22Rv1 (cell line): ENCODE results near the gene DISC1.
"Not testable (repeated sequence)": the region's sequence is repeated elsewhere in the genome, so short reads cannot be mapped to it uniquely, and the experiment has no call there.

Experiments
- H3K27ac ChIP-seq: fragments of 450-650 bp; 2 replicates; pipeline ENCODE4 v1.5.1; 2017
- ZFX ChIP-seq: fragments of 450-650 bp; IDR thresholded peaks from 2 replicates; pipeline ENCODE4 v1.6.1; 2017; ENCODE audit warnings: antibody characterized with exemption, borderline replicate concordance
- TF ChIP-seq, protein P1 (sequence below): fragments of 450-650 bp; IDR thresholded peaks from 2 replicates; pipeline ENCODE4 v1.5.1; 2017; ENCODE audit warnings: mild to moderate bottlenecking

DISC1 gene

DNA sequence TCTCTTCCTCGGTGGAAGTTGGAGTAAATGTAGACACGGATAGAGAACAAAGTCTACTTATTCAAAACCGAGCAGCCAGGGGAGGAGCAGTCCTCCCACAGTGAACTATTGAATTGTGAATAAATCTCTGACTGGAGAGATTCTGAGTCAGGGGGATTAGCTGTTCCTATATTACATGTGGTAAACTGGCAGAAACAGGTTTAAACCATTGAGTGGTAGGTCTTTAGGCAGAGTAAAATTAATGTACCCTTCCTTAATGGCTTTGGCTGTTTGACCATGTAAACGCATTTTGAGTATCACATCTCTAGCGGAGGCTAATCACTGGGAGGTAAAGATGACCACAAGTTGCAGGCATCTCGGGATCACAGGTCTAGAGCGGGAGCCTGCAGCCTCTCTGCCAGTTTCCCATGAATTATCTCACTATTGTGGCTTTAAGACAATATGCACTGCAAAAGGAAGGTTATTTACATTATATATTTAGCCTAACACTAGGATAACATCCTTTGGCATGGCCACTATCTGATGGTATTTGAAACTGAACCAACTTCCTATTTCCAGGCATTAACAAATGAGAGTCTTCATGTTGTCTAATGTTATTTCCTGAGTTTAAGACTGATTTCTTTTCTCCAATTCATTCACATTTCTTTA lies 7.9 kb upstream of the DISC1 start:
- H3K27ac ChIP-seq, result no peak overlapping the region
- TF ChIP-seq, protein P1, sequence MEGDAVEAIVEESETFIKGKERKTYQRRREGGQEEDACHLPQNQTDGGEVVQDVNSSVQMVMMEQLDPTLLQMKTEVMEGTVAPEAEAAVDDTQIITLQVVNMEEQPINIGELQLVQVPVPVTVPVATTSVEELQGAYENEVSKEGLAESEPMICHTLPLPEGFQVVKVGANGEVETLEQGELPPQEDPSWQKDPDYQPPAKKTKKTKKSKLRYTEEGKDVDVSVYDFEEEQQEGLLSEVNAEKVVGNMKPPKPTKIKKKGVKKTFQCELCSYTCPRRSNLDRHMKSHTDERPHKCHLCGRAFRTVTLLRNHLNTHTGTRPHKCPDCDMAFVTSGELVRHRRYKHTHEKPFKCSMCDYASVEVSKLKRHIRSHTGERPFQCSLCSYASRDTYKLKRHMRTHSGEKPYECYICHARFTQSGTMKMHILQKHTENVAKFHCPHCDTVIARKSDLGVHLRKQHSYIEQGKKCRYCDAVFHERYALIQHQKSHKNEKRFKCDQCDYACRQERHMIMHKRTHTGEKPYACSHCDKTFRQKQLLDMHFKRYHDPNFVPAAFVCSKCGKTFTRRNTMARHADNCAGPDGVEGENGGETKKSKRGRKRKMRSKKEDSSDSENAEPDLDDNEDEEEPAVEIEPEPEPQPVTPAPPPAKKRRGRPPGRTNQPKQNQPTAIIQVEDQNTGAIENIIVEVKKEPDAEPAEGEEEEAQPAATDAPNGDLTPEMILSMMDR, result no peak
- no peak for TF ChIP-seq ZFX

DNA sequence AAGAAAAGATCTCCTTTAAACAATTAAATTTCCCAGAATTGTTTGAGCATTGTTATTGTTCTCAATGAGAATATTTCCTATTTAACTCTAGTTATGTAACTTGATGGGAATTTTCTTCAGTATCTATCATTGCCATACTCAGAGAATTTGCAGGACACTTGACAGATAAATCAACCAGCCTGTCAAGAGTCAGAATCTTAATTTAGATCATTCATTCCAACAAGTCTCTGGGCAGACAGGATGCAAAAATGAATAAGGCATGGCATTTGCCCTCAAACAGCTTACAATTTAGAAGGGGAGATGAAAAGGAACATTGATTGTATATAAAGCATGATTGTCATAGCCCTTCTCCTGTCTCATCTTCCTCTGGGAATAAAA lies 7.3 kb upstream of the DISC1 start:
- H3K27ac ChIP-seq, result no peak overlapping the region
- no peak for TF ChIP-seq ZFX
- TF ChIP-seq, protein P1, result no peak

DNA sequence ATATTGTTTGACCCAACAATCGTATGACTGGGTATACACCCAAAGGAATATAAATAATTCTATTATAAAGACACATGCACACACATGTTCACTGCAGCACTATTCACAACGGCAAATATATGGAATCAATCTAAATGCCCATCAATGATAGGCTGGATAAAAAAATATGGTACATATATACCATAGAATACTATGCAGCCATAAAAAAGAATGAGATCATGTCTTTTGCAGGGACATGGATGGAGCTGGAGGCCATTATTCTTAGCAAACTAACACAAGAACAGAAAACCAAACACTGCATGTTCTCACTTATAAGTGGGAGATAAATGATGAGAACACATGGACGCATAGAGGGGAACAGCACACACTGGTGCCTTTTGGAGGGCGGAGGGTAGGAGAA lies 1.5 kb upstream of the DISC1 start:
- not testable (repeated sequence) for H3K27ac ChIP-seq

DNA sequence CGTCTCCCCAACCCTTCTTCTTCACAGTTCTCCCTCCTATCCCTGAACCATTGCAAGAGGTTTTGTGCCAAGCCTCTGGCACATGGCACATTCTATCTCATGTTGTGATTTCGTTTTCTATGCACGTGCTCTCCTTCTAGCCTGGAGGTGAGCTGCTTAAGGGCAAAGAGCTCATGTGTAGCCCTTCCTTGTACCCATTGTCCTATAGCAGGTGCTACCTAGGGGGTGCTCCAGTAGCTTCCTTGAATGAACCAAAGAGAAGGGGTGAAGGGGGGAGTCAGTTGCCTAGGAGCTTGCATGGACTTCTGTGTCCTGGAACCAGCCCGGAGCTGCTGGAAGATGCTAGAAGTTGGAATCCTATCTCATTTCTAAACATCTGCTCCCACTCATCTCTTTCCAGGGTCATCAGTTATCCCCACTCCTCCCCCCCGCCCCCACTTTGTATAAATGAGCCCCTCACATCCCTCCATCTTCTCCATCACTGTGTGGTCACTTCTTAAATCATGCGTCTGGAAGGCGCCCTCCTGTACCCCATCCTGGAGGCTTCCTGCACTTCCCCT lies 535 bp upstream of the DISC1 start:
- H3K27ac ChIP-seq, result no peak overlapping the region
- TF ChIP-seq, protein P1, result no peak
- TF ChIP-seq ZFX, result no peak

DNA sequence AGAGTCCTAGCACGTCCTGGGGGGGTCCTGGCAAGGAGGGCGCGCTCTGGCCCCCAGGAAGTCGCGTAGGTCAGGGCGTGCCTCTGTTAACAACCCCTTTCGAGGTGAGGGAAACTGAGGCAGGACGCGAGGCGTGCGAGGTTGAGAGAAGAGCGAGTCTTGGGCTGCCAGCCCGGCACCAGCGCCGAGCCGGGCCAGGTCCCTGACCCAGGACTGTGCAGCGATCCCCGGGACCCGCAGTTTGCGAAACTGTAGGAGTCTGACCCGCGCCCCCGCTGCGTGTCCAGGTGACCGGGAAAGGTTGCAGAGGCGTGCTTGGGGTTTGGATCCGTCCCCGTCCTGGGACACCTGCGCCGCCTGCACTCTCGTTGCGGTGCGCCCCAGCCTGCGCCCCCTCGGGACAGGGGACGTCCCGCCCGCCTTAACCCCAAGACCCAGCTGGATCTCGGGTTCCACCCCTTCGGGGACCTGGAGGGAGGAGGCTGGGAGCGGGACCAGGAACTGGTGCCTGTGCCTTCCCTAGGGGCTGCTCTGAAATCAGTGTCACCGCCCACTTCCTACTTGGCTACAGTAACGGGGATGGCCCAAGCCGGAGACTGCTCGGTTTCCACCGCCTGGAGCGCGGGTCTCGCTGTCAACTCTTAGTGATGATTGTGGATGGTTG lies 493 bp downstream of the DISC1 start:
- H3K27ac ChIP-seq, result no peak overlapping the region
- TF ChIP-seq ZFX, result no peak
- TF ChIP-seq, protein P1, result no peak

DNA sequence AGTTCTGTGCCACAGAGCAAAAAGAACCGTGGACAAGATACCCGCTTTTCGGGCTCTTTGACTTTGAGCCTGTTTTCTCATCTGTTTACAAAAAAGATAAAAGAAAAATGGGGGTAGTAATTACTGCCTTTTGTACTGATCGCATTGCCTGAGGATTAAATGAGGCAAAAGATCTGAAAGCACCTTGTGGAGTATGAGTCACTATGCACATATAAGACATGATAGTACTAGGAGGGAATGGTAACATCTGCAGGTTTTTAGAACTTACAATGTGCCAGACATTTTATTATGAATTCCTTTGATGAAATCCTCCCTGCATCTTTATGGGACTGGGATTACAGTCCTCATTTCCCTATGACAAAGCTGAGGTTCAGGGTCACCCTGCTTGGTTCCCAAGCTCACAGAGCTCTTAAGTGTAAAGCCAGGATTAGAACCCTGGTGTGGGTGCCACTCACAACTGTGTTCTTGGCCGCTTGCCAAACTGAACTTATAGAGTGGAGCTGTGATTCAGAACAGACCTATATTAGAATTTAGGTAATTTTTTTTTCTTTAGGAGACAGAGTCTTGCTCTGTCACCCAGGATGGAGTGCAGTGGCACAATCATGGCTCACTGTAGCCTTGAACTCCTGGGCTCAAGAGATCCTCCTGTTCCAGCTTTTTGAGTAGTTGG lies 1.8 kb downstream of the DISC1 start:
- H3K27ac ChIP-seq, result no peak overlapping the region
- TF ChIP-seq, protein P1, result no peak
- no peak for TF ChIP-seq ZFX

DNA sequence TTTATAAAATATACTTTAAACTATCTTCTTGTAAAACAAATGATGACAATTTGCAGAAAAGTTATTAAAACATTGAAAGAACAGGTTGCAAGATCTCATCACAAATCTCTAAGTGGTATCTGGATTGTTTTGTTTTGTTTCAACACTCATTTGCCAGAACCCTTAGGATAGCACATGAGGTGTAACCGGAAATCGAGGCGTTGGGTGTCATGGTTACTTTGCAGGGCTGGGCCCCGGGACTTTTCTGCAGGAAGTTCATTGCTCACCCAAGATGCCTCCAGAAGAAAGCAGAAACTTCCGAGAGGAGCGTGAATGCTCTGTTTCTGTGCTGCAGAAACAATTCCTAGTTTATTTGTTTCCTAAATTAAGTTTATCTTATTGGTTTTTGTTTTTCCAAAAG lies 2.5 kb downstream of the DISC1 start:
- no peak for TF ChIP-seq ZFX
- TF ChIP-seq, protein P1, result no peak
- no peak overlapping the region for H3K27ac ChIP-seq
